ENCODE results near the gene KIF6.
A peak's percentile ranks its signal among the peaks of the same experiment; 100 is the strongest.

KIF6 gene

GRCh38 chr6:39433630-39434029 lies 291.6 kb downstream of the KIF6 start:
- Histone ChIP-seq H3K27me3 (ENCODE audit: insufficient read depth, poor library complexity, severe bottlenecking) (no peaks in the 10 kb centered on the region), H3K4me3 (replicated peaks; ENCODE audit: insufficient read depth, low read length) (no peak overlapping the region), H3K27ac (replicated peaks) (no peak overlapping the region)
- TF ChIP-seq SPI1 (IDR thresholded peaks at IDR 0.05; ENCODE audit: borderline replicate concordance, low read depth) = no peak
- no peak for TF ChIP-seq POLR2AphosphoS5 (IDR thresholded peaks at IDR 0.05; ENCODE audit: low read depth)
- TF ChIP-seq GABPA (IDR thresholded peaks at IDR 0.05; ENCODE audit: low read depth) = no peak
- DNase-seq (ENCODE audit: low read depth in 1 of 2, low spot score in 1 of 2) = no peak

- DNase-seq (ENCODE audit: low read depth in 1 of 2, low spot score in 1 of 2) = no peak
- Histone ChIP-seq H3K27ac (replicated peaks) (no peak overlapping the region), H3K4me3 (replicated peaks; ENCODE audit: insufficient read depth, low read length) (no peak overlapping the region), H3K27me3 (ENCODE audit: insufficient read depth, poor library complexity, severe bottlenecking) (no peaks in the 10 kb centered on the region)
- TF ChIP-seq GABPA (IDR thresholded peaks at IDR 0.05; ENCODE audit: low read depth) (no peak), REST (IDR thresholded peaks at IDR 0.05; ENCODE audit: insufficient replicate concordance, low read depth) (no peak), SPI1 (IDR thresholded peaks at IDR 0.05; ENCODE audit: borderline replicate concordance, low read depth) (no peak), POLR2AphosphoS5 (IDR thresholded peaks at IDR 0.05; ENCODE audit: low read depth) (no peak)
These were observed 292.7 kb downstream of the KIF6 start for GRCh38 chr6:39432330-39433025.

- no peak for TF ChIP-seq SPI1 (IDR thresholded peaks at IDR 0.05; ENCODE audit: borderline replicate concordance, low read depth)
- no peak for TF ChIP-seq POLR2AphosphoS5 (IDR thresholded peaks at IDR 0.05; ENCODE audit: low read depth)
- no peak for TF ChIP-seq GABPA (IDR thresholded peaks at IDR 0.05; ENCODE audit: low read depth)
- no peak for TF ChIP-seq REST (IDR thresholded peaks at IDR 0.05; ENCODE audit: insufficient replicate concordance, low read depth)
- TF ChIP-seq CTCF (IDR thresholded peaks at IDR 0.05; ENCODE audit: insufficient read depth, low read length) = no peak
- no peaks in the 10 kb centered on the region for H3K27me3 ChIP-seq (ENCODE audit: insufficient read depth, poor library complexity, severe bottlenecking)
- no peak overlapping the region for H3K27ac ChIP-seq (replicated peaks)
- no peak overlapping the region for H3K4me3 ChIP-seq (replicated peaks; ENCODE audit: insufficient read depth, low read length)
- DNase-seq (ENCODE audit: low read depth in 1 of 2, low spot score in 1 of 2) = peak in 1 of 2 experiments; percentile 3
These were observed 294.2 kb downstream of the KIF6 start for GRCh38 chr6:39430871-39431523.

GRCh38 chr6:39430446-39430845 lies 294.8 kb downstream of the KIF6 start:
- H3K27ac ChIP-seq (replicated peaks) = no peak overlapping the region
- no peak for DNase-seq (ENCODE audit: low read depth in 1 of 2, low spot score in 1 of 2)
- no peak for TF ChIP-seq POLR2AphosphoS5 (IDR thresholded peaks at IDR 0.05; ENCODE audit: low read depth)
- TF ChIP-seq GABPA (IDR thresholded peaks at IDR 0.05; ENCODE audit: low read depth) = no peak
- TF ChIP-seq REST (IDR thresholded peaks at IDR 0.05; ENCODE audit: insufficient replicate concordance, low read depth) = no peak
- TF ChIP-seq SPI1 (IDR thresholded peaks at IDR 0.05; ENCODE audit: borderline replicate concordance, low read depth) = no peak
- no peak for TF ChIP-seq CTCF (IDR thresholded peaks at IDR 0.05; ENCODE audit: insufficient read depth, low read length)
- no peak overlapping the region for H3K4me3 ChIP-seq (replicated peaks; ENCODE audit: insufficient read depth, low read length)
- H3K27me3 ChIP-seq (ENCODE audit: insufficient read depth, poor library complexity, severe bottlenecking) = no peaks in the 10 kb centered on the region
